GM12878 (cell line): Measurements from ENCODE around the gene ANKRD6. TPM values are rescaled to one million over a fixed set of nuclear protein-coding genes. Genes with fewer than 3 reads are reported as not detected.

Experiments used
- ATAC-seq: fragments of 200-7000 bp; cut with Tn5 transposase; 3 replicates; pipeline ENCODE4 v1.9.1; 2020; ENCODE audit warnings: mild to moderate bottlenecking, moderate library complexity
- BruUV-seq: library from RNA; stranded (reverse); fragments of 400-500 nt; replicated peaks from 2 replicates; lab custom pipeline; 2021; lab: Mats Ljungman, UMichigan
- CTCF ChIA-PET: fragments of 300-600 bp; sonication (Branson Sonifier 250); formaldehyde crosslinking; extraction: SDS; loops from one replicate; lab custom pipeline; 2021; ENCODE audit warnings: inconsistent platforms; lab: Yijun Ruan, JAX
- POLR2A ChIA-PET: fragments of 350-600 bp; formaldehyde crosslinking; extraction: SDS; loops from one replicate; lab custom pipeline; 2021; ENCODE audit warnings: inconsistent platforms; lab: Charles Lee
- RAD21 ChIA-PET: fragments of 300-600 bp; sonication (Branson Sonifier 250); formaldehyde crosslinking; loops from one replicate; lab custom pipeline; 2023; ENCODE audit warnings: antibody characterized with exemption; ENCODE audit not compliant: unreplicated experiment; lab: Charles Lee
- SMC1A ChIA-PET: fragments of 300-600 bp; sonication (Branson Sonifier 250); formaldehyde crosslinking; loops from one replicate; lab custom pipeline; 2023; ENCODE audit not compliant: unreplicated experiment, uncharacterized antibody; lab: Charles Lee
- DNase-seq: peaks from one replicate; pipeline ENCODE4 v3.0.0-alpha.2; 2011; ENCODE audit warnings: low read depth, low spot score
- FAIRE-seq: peaks from 3 replicates; lab custom pipeline; 2011; peaks lifted over from hg19 to GRCh38; lab: Jason Lieb, UNC
- H2AFZ ChIP-seq: 2 replicates; pipeline ENCODE4 v1.6.0; 2011; ENCODE audit warnings: low read depth, low read length, control low read depth; ENCODE audit not compliant: control insufficient read depth
- H3K27ac ChIP-seq: 2 replicates; pipeline ENCODE4 v1.5.1; 2011; ENCODE audit warnings: control low read depth; ENCODE audit not compliant: control insufficient read depth, insufficient read depth
- H3K27me3 ChIP-seq, 2 experiments: replicated peaks in 1 of 2; 2 replicates each; pipeline versions ENCODE4 v1.6.0 to v1.6.1; 2011; ENCODE audit warnings: low read length in 1 of 2; ENCODE audit not compliant: control insufficient read depth in 2 of 2, insufficient read depth in 2 of 2
- H3K36me3 ChIP-seq, 2 experiments: 2 replicates each; pipeline ENCODE4 v1.5.1; 2011; ENCODE audit warnings: low read length in 1 of 2; ENCODE audit not compliant: control insufficient read depth in 2 of 2, insufficient read depth in 2 of 2
- H3K4me1 ChIP-seq: 2 replicates; pipeline ENCODE4 v1.6.1; 2011; ENCODE audit warnings: mild to moderate bottlenecking, low read length, moderate library complexity, mixed read lengths; ENCODE audit not compliant: control insufficient read depth, insufficient read depth
- H3K4me2 ChIP-seq: 2 replicates; pipeline ENCODE4 v1.6.0; 2011; ENCODE audit warnings: control low read depth; ENCODE audit not compliant: control insufficient read depth, insufficient read depth
- H3K4me3 ChIP-seq: fragments of 200-600 bp; sonication (generic); 2 replicates; pipeline ENCODE4 v1.5.1; 2016
- H3K79me2 ChIP-seq: 2 replicates; pipeline ENCODE4 v1.6.0; 2011; ENCODE audit warnings: low read length; ENCODE audit not compliant: control insufficient read depth, insufficient read depth
- H3K9ac ChIP-seq: 2 replicates; pipeline ENCODE4 v1.8.0; 2011; ENCODE audit warnings: low read length, control low read depth, mixed read lengths; ENCODE audit not compliant: control insufficient read depth, insufficient read depth
- H3K9me3 ChIP-seq: replicated peaks from 3 replicates; pipeline ENCODE4 v1.5.1; 2011; ENCODE audit warnings: mild to moderate bottlenecking, low read length; ENCODE audit not compliant: control insufficient read depth, insufficient read depth
- H4K20me1 ChIP-seq: 2 replicates; pipeline ENCODE4 v1.6.0; 2011; ENCODE audit not compliant: control insufficient read depth, insufficient read depth
- EED ChIP-seq: sonication (generic); IDR thresholded peaks from 2 replicates; pipeline ENCODE4 v1.6.1; 2016; ENCODE audit warnings: antibody characterized with exemption, low read depth
- ETV6 ChIP-seq, 2 experiments: fragments of 450-650 bp in 1 of 2; IDR thresholded peaks in 1 of 2; conservative IDR thresholded peaks in 1 of 2; 2 replicates each; pipeline ENCODE4 v1.6.1; 2014; ENCODE audit warnings: antibody characterized with exemption in 1 of 2, borderline replicate concordance in 1 of 2, low read depth in 1 of 2, mild to moderate bottlenecking in 1 of 2, moderate library complexity in 1 of 2
- FOXK2 ChIP-seq: fragments of 450-650 bp; IDR thresholded peaks from 2 replicates; pipeline ENCODE4 v1.6.1; 2017; ENCODE audit warnings: mild to moderate bottlenecking, moderate library complexity
- IRF4 ChIP-seq: IDR thresholded peaks from 2 replicates; pipeline ENCODE4 v1.6.1; 2011; ENCODE audit warnings: low read depth, low read length
- JUND ChIP-seq: IDR thresholded peaks from 2 replicates; pipeline ENCODE4 v1.6.1; 2012; ENCODE audit warnings: low read depth, mild to moderate bottlenecking, low read length, improper control_type of control experiment, moderate library complexity
- NFYA ChIP-seq: IDR thresholded peaks from 2 replicates; pipeline ENCODE4 v1.6.1; 2011; ENCODE audit warnings: low read depth, mild to moderate bottlenecking, low read length, improper control_type of control experiment, borderline replicate concordance
- NR2F1 ChIP-seq: fragments of 450-650 bp; conservative IDR thresholded peaks from 2 replicates; pipeline ENCODE4 v1.6.1; 2017; ENCODE audit warnings: mild to moderate bottlenecking
- PAX5 ChIP-seq: IDR thresholded peaks from 2 replicates; pipeline ENCODE4 v1.6.1; 2011; ENCODE audit warnings: low read depth, low read length, borderline replicate concordance
- SMAD1 ChIP-seq: fragments of 450-650 bp; IDR thresholded peaks from 2 replicates; pipeline ENCODE4 v1.6.1; 2018; ENCODE audit warnings: mild to moderate bottlenecking, low read depth; ENCODE audit not compliant: partially characterized antibody
- STAT1 ChIP-seq: fragments of 450-650 bp; conservative IDR thresholded peaks from 2 replicates; pipeline ENCODE4 v1.6.1; 2014; ENCODE audit warnings: antibody characterized with exemption, mild to moderate bottlenecking
- TARDBP ChIP-seq: IDR thresholded peaks from 2 replicates; pipeline ENCODE4 v1.6.1; 2016; ENCODE audit warnings: borderline replicate concordance
- WGBS: methylation state at CpG from one replicate; pipeline ENCODE4 v1.1.6; 2016; ENCODE audit warnings: low lambda C conversion rate; ENCODE audit not compliant: insufficient replicate concordance, insufficient coverage; ENCODE audit errors: missing lambda C conversion rate; 5-methylcytosine and 5-hydroxymethylcytosine counted together
- in situ Hi-C: fragments of 300-500 bp; cut with MboI; formaldehyde crosslinking; loops from 9 replicates; pipeline ENCODE4 v1.14.3; 2018; ENCODE audit warnings: mixed read lengths
- intact Hi-C: fragments of 100-400 bp; cut with micrococcal nuclease; formaldehyde crosslinking; loops from one replicate; pipeline ENCODE4 v1.14.2; 2022; ENCODE audit not compliant: unreplicated experiment
- polyA plus RNA-seq, 11 experiments: library from polyadenylated mRNA; depleted of rRNA in 4 of 11; unstranded in 6 of 11; stranded (reverse) in 5 of 11; fragments of >200 nt; fragmentation: Nextera tagmentation in 4 of 11; fragmentation: Illumina TruSeq in 1 of 11; extraction: Ambion mirVana in 4 of 11; extraction: Trizol in 1 of 11; gene quantifications; 1 replicate in 1 of 11; 2 replicates in 10 of 11; pipeline versions ENCODE4 v1.2.1 to v1.2.3, GENCODE V29; 2011 to 2016; ENCODE audit warnings: inconsistent platforms in 2 of 11, missing spikeins in 2 of 11, low read depth in 1 of 11
- total RNA-seq, 4 experiments: library from RNA; depleted of rRNA in 3 of 4; stranded (reverse); fragments of >200 nt in 3 of 4; fragmentation: Illumina TruSeq in 1 of 4; extraction: Trizol in 1 of 4; gene quantifications; 2 replicates each; pipeline versions ENCODE4 v1.2.1 to v1.2.3, GENCODE V29; 2013 to 2021
- TF ChIP-seq, protein P1 (sequence below): IDR thresholded peaks from 2 replicates; pipeline ENCODE4 v1.6.1; 2012; ENCODE audit warnings: mild to moderate bottlenecking, low read depth, low read length
- TF ChIP-seq, protein P2 (sequence below): fragments of 150-350 bp; IDR thresholded peaks from 2 replicates; pipeline ENCODE4 v1.6.1; 2016; ENCODE audit warnings: low read depth, low read length

Gene ANKRD6
- total and polyA plus RNA-seq, 10 of the 15 experiments (the other 5 are each of a cell fraction or from before 2014, with no cell fraction given), result 0.03 to 0.90 (median 0.38) TPM

DNA sequence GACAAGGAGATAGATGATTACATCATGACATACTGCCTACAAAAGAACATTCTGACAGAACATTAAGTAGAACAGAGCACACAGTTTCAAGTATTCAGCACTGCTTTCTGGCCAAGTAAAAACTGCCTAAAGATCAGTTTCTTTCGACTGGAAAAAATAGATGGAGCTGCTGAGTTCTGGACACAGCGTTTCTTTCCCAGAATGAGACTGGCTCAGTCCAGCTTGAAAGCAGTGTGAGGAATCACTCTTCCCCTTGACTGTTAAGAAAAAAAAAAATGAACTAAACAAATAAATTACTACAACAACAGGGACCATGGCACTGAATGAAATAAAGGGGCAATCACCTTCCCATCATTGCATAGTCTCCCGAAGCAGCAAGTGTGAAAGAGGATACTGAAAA lies 210.0 kb downstream of the ANKRD6 start:
- ChIA-PET CTCF (no interaction called here), POLR2A (no interaction called here), RAD21 (no interaction called here), SMC1A (no interaction called here)
- BruUV-seq, result no TSS peak
- H3K4me1 ChIP-seq, result peaks cover 4% of the 10 kb centered on the region
- no peak overlapping the region for H2AFZ ChIP-seq
- no peak overlapping the region for H3K27ac ChIP-seq
- peaks cover 9% of the 10 kb centered on the region for H3K79me2 ChIP-seq
- no peaks in the 10 kb centered on the region for H3K27me3 ChIP-seq
- H3K9me3 ChIP-seq, result no peaks in the 10 kb centered on the region
- no peak for TF ChIP-seq TARDBP
- no peak for TF ChIP-seq NR2F1
- no peak for TF ChIP-seq IRF4
- intact Hi-C loops (no loop called here), in situ Hi-C loops (no loop called here)
- H3K36me3 ChIP-seq, result peaks cover 4 to 28% of the 10 kb centered on the region in 2 experiments
- H3K4me2 ChIP-seq, result no peak overlapping the region
- H4K20me1 ChIP-seq, result no peaks in the 10 kb centered on the region
- DNase-seq, result no peak
- no peak for FAIRE-seq
- no peak overlapping the region for H3K9ac ChIP-seq
- H3K4me3 ChIP-seq, result no peak overlapping the region
- ATAC-seq, result no peak
- 83% methylated on average over 3 of the region's 3 CpGs for WGBS

DNA sequence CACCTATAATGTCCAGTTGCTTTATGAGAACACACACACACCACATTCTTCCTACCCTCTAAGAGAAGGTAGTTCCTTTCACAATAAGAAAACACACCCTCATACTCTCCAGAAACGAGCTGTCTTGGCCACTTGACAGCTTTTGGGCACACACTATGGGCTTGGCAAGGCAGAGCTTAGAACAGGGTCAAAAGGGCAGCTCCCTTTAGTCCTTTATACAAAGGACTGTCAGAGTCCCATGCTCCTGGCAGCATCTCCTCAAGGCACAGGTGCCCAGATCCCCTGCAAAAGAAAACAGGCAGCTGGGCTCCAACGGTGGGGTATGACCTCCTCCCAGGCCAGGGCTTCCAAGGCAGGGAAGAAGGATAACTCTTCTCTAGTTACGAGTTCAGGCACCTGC lies 210.5 kb downstream of the ANKRD6 start:
- in situ Hi-C loops, result no loop called here
- FAIRE-seq (no peak), ATAC-seq (no peak), DNase-seq (no peak)
- no TSS peak for BruUV-seq
- 70% methylated on average over 3 of the region's 3 CpGs for WGBS
- Histone ChIP-seq H3K27me3 (no peaks in the 10 kb centered on the region), H3K27ac (no peak overlapping the region), H3K4me2 (no peak overlapping the region), H3K4me1 (peaks cover 4% of the 10 kb centered on the region), H3K9ac (no peak overlapping the region), H4K20me1 (no peaks in the 10 kb centered on the region), H3K36me3 (peaks cover 4 to 30% of the 10 kb centered on the region in 2 experiments), H3K4me3 (no peak overlapping the region), H3K79me2 (peaks cover 5% of the 10 kb centered on the region), H2AFZ (no peak overlapping the region), H3K9me3 (no peaks in the 10 kb centered on the region)
- SMC1A ChIA-PET, result no interaction called here
- RAD21 ChIA-PET, result no interaction called here
- intact Hi-C loops, result no loop called here
- POLR2A ChIA-PET, result no interaction called here
- CTCF ChIA-PET, result no interaction called here
- TF ChIP-seq, protein P1, sequence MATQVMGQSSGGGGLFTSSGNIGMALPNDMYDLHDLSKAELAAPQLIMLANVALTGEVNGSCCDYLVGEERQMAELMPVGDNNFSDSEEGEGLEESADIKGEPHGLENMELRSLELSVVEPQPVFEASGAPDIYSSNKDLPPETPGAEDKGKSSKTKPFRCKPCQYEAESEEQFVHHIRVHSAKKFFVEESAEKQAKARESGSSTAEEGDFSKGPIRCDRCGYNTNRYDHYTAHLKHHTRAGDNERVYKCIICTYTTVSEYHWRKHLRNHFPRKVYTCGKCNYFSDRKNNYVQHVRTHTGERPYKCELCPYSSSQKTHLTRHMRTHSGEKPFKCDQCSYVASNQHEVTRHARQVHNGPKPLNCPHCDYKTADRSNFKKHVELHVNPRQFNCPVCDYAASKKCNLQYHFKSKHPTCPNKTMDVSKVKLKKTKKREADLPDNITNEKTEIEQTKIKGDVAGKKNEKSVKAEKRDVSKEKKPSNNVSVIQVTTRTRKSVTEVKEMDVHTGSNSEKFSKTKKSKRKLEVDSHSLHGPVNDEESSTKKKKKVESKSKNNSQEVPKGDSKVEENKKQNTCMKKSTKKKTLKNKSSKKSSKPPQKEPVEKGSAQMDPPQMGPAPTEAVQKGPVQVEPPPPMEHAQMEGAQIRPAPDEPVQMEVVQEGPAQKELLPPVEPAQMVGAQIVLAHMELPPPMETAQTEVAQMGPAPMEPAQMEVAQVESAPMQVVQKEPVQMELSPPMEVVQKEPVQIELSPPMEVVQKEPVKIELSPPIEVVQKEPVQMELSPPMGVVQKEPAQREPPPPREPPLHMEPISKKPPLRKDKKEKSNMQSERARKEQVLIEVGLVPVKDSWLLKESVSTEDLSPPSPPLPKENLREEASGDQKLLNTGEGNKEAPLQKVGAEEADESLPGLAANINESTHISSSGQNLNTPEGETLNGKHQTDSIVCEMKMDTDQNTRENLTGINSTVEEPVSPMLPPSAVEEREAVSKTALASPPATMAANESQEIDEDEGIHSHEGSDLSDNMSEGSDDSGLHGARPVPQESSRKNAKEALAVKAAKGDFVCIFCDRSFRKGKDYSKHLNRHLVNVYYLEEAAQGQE, result no peak
- TF ChIP-seq PAX5 (no peak), JUND (no peak), FOXK2 (no peak), ETV6 (conservative IDR thresholded peaks at IDR 0.05 in 1 of 2, IDR thresholded peaks at IDR 0.05 in 1 of 2; ENCODE audit: borderline replicate concordance in 1 of 2, low read depth in 1 of 2) (no peak), EED (no peak), STAT1 (no peak), NFYA (no peak), SMAD1 (no peak)
- TF ChIP-seq, protein P2, sequence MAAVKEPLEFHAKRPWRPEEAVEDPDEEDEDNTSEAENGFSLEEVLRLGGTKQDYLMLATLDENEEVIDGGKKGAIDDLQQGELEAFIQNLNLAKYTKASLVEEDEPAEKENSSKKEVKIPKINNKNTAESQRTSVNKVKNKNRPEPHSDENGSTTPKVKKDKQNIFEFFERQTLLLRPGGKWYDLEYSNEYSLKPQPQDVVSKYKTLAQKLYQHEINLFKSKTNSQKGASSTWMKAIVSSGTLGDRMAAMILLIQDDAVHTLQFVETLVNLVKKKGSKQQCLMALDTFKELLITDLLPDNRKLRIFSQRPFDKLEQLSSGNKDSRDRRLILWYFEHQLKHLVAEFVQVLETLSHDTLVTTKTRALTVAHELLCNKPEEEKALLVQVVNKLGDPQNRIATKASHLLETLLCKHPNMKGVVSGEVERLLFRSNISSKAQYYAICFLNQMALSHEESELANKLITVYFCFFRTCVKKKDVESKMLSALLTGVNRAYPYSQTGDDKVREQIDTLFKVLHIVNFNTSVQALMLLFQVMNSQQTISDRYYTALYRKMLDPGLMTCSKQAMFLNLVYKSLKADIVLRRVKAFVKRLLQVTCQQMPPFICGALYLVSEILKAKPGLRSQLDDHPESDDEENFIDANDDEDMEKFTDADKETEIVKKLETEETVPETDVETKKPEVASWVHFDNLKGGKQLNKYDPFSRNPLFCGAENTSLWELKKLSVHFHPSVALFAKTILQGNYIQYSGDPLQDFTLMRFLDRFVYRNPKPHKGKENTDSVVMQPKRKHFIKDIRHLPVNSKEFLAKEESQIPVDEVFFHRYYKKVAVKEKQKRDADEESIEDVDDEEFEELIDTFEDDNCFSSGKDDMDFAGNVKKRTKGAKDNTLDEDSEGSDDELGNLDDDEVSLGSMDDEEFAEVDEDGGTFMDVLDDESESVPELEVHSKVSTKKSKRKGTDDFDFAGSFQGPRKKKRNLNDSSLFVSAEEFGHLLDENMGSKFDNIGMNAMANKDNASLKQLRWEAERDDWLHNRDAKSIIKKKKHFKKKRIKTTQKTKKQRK, result no peak
